ENCODE data around the gene KLRC2.

- TF ChIP-seq EZH2 (IDR thresholded peaks at IDR 0.05; ENCODE audit: low read length, unreplicated experiment) = no peak
- TF ChIP-seq, protein P1, sequence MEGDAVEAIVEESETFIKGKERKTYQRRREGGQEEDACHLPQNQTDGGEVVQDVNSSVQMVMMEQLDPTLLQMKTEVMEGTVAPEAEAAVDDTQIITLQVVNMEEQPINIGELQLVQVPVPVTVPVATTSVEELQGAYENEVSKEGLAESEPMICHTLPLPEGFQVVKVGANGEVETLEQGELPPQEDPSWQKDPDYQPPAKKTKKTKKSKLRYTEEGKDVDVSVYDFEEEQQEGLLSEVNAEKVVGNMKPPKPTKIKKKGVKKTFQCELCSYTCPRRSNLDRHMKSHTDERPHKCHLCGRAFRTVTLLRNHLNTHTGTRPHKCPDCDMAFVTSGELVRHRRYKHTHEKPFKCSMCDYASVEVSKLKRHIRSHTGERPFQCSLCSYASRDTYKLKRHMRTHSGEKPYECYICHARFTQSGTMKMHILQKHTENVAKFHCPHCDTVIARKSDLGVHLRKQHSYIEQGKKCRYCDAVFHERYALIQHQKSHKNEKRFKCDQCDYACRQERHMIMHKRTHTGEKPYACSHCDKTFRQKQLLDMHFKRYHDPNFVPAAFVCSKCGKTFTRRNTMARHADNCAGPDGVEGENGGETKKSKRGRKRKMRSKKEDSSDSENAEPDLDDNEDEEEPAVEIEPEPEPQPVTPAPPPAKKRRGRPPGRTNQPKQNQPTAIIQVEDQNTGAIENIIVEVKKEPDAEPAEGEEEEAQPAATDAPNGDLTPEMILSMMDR (conservative IDR thresholded peaks at IDR 0.05; ENCODE audit: low read depth, low read length) = no peak
These were observed 45.9 kb downstream of the KLRC2 start, which contains the start of gene KLRK1 for GRCh38 chr12:10389904-10390303.
